Body of pancreas (tissue), 4 donors: ENCODE measurements around the gene PLCH1.

Experiments
- POLR2A ChIP-seq, 3 donors: fragments of 450-650 bp; IDR thresholded peaks; one replicate each; pipeline ENCODE4 v1.6.1; 2016; ENCODE audit warnings: antibody characterized with exemption in 3 of 3, mild to moderate bottlenecking in 2 of 3
- TF ChIP-seq, protein P1 (sequence below), 7 experiments: fragments of 450-650 bp in 4 of 7; fragments of 200-600 bp in 3 of 7; sonication (generic) in 3 of 7; IDR thresholded peaks; one replicate each; pipeline ENCODE4 v1.5.1; 2016 to 2019; ENCODE audit warnings: antibody characterized with exemption in 7 of 7

DNA sequence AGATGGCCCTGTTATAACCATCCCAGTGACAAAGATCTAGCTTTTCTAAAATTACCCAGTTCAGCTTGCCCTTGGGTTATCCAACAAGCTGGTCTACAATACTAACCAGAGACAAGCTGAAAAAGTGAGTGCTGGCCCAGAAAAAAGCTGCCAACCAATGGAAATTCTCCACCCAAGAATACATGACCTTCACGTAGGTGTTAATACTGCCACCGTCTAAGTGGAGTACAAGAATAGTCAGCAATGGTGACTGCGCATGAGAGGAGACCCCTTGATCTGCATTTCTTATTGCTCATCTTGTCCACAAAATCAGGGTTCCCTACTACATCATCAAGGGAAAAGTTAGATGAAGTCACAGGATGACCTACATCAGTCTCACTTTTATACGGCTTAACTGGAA is 15.8 kb upstream of the PLCH1 start:
- TF ChIP-seq POLR2A (IDR thresholded peaks at IDR 0.05): no peak
- TF ChIP-seq, protein P1, sequence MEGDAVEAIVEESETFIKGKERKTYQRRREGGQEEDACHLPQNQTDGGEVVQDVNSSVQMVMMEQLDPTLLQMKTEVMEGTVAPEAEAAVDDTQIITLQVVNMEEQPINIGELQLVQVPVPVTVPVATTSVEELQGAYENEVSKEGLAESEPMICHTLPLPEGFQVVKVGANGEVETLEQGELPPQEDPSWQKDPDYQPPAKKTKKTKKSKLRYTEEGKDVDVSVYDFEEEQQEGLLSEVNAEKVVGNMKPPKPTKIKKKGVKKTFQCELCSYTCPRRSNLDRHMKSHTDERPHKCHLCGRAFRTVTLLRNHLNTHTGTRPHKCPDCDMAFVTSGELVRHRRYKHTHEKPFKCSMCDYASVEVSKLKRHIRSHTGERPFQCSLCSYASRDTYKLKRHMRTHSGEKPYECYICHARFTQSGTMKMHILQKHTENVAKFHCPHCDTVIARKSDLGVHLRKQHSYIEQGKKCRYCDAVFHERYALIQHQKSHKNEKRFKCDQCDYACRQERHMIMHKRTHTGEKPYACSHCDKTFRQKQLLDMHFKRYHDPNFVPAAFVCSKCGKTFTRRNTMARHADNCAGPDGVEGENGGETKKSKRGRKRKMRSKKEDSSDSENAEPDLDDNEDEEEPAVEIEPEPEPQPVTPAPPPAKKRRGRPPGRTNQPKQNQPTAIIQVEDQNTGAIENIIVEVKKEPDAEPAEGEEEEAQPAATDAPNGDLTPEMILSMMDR (IDR thresholded peaks at IDR 0.05): no peak
